Activated CD4-positive, alpha-beta T cell treated with anti-CD3 and anti-CD28 coated beads for 4 hours (primary cell): ENCODE results near the gene OR4A16.

Experiments
- DNase-seq, 2 donors: peaks; one replicate each; pipeline ENCODE4 v3.0.0-alpha.2; 2020

OR4A16 gene, protein sequence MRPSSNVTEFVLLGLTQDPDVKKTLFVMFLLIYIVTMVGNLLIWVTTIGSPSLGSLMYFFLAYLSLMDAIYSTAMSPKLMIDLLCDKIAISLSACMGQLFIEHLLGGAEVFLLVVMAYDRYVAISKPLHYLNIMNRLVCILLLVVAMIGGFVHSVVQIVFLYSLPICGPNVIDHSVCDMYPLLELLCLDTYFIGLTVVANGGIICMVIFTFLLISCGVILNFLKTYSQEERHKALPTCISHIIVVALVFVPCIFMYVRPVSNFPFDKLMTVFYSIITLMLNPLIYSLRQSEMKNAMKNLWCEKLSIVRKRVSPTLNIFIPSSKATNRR

DNA sequence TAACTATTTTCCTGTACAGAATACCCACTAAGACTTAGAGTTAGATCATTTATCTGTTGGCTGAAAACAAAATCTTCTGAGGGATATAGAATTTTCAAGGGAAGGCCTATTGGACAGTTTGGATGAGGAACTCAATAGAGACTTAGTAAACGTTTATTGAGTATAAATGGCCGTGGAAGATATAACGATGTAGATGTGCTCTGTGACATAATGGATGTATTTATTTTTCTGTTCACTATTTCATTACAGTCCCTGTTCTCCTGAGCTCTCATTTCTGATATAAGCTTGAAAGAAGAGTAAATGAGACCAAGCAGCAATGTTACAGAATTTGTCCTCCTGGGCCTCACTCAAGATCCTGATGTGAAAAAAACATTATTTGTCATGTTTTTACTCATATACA lies at the start of gene OR4A16:
Gene OR4A16 (plus strand): TSS at position 301 of the 400 bp plus-strand sequence. CDS start 0 bp downstream, at position 301.
- no peak for DNase-seq

DNA sequence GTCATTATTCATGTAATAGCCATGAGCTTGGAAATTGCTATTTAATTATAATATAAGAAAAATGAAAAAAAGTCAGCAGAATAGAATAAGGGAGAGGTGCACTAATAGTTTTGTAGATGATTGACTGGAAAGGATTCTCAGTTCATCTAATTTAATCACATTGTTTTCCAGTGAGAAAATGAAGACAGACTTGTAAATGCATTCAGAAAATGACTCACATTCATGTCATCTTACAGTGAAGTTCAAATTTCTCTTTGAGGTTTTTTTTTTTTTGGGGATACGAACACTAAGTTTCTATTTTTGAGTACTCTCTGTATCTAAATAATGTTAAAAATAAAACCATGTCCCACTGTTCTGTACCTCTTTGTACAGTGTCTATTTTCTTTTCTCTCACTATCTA lies 18.5 kb upstream of the OR4A16 start:
- DNase-seq = no peak

DNA sequence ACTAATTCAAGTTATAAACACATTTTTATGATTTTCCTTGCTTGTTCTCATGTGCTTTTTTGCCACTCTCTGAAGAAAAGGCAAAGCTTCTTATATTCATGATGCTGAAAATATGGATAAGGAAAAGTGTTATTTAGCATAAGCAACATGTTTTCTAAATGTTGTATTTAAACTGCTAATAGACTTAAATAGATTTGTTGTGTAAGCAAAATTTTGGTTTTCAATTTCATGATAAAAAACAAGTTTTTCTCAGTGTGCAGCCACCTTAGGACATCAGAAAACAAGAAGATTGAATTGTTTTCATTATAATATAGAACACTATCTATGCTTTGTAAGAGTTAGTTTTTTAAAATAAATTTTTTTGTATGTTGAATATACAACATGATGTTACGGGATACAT lies 2.3 kb downstream of the OR4A16 start:
- DNase-seq = no peak

DNA sequence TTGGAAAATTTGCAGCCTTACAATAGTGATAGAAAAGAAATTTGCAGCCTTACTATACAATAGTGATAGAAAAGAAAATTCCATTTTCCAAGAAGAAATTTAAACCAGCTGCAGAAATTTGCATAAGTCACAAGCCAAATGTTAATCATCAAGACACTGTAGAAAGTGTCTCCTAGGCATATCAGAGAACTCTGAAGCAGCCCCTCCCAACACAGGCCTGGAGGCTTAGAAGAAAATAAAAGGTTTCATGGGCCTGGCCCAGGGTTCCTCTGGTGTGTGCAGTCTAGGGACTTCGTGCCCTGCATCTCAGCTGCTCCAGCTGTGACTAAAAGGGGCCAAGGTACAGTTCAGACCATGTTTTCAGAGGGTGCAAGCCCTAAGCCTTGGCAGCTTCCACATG lies 6.0 kb downstream of the OR4A16 start:
- DNase-seq = no peak

DNA sequence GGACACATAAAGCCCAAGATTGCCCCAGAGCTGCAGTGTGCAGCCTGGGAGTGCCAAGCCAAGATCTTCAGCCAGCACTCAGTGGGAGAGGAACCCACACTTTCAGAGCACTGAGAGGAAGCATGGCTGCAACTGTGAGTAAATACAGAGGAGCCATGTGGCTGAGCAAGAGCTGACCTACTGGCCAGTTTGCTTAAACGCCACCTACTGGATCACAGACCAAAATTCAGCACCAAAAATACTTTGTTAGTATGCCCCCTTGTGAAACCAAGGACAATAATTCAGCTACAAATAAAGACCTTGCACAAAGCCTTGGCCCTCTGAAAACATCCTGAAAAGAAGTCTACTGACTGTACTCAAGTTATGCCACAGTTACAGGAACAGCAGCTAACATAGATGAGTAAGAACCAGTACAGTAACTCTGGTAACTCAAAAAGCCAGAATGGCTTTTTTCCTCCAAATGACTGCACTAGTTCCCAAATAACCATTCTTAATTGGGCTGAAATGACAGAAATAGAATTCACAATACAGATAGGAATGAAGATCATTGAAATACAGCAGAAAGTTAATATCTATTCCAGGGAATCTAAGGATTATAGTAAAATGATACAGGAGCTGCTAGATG lies 14.7 kb downstream of the OR4A16 start:
- DNase-seq = no peak

DNA sequence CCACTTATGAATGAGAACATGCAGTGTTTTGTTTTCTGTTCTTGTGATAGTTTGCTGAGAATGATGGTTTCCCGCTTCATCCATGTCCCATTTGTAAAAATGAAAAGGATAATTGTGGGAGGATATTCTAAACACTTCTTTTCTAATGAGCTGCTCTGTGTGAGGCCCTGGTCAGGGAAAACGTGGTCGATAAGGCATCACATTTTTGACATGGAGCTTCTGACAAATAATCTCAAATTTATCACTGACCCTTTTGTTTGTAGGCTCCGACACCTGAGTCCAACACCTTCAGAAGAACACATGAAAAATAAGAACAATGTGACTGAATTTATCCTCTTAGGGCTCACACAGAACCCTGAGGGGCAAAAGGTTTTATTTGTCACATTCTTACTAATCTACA lies 24.7 kb downstream of the OR4A16 start, which contains the start of gene OR4A15:
Gene OR4A15 (plus strand): TSS at position 301 of the 400 bp plus-strand sequence. CDS start 0 bp downstream, at position 301.
- no peak for DNase-seq
